GM18498 (cell line): ENCODE measurements around the gene WDR45.

ENCODE experiments used
- ATAC-seq: cut with Tn5 transposase; IDR thresholded peaks from one replicate; pipeline ENCODE4 v1.9.1; 2021; ENCODE audit warnings: mild to moderate bottlenecking, moderate library complexity; ENCODE audit not compliant: unreplicated experiment

The WDR45 gene

DNA sequence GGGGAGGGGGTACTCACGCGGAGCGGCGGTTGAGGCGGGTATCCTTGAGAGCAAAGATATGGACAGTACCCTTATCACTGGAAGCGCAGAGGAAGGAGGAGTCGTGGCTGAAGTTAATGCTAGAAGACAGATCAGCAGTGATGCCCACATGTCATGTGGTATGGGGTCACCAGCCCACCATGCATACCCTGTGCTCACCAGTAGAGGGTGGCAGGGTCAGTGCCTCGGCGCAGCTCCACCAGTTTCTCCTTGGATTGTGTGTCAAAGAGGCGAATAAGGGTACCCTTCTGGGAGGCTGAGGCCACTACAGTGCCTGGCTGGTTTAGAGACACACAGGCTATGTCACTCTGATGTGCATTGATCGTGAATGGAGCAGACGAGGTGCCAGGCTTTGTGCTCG is 4.3 kb downstream of the WDR45 start:
- no peak for ATAC-seq

DNA sequence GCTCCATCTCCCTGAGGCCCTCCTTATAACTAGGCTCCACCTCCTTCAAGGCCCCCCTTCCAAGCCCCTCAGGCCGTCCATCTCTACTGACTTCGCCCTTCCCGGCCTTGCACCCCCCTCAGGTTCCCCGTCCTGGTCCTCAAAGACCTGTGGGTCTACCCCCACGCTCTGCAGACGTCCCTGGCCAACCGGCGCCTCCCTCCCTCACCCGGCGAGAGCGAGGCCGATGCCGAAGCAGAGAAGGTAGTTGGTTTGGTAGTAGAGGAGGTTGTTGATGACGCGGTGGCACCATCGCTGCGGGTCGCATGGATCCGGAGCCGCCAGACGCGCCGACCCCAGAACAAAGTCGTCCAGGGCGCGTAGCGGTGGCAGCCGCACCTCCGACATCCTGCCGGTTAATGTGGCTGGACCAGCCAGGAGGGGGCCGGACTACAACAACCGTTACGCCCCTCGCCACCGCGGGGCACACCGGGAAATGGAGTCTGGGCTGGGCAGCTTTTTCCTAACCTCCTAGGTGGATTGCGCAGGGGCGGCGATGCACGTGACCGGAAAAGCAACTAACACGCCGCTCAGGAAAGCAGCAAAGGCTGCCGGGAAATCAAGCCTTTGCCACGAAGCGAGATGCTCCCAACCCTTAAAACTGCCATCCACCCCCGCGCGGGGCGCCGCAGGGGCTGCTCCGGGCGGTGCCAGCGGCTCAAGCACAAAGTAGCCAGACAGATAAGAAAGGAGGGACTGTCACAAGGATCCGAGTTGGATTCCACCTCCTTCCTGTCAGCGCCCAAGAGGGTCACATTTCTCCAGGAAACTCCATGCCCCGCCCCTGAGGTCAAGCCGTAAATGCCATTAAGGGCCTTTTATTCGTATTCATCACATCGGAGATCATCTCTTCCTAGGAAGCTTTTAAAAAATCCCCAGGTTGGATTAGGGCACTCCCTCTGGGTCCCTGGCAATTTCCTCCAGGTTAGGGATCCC is 5.8 kb downstream of the WDR45 start, which contains the start of gene PRAF2:
PRAF2 (minus strand) TSS at position 402 of the 975 bp plus-strand sequence; CDS start at position 387, 15 bp downstream.
- peak; percentile 94 for ATAC-seq

DNA sequence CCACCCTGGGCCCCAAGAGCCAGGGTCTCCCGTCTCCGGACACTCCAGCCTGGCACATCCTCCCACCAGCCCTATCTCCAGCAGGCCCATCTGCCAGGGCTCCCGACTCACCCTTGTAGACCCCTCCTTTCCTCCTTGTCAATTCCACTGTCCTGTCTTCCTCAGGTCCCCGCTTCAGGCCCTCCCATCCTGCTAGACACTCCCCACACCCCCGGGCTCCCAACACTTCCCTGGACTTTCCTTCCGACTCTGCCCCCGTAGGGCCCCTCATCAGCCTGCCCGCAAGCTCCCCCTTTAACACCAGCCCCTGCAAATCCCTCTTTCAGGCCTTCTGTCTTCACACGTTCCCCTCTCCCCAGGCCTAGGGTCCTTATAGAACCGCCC is 7.0 kb downstream of the WDR45 start:
- ATAC-seq: no peak

DNA sequence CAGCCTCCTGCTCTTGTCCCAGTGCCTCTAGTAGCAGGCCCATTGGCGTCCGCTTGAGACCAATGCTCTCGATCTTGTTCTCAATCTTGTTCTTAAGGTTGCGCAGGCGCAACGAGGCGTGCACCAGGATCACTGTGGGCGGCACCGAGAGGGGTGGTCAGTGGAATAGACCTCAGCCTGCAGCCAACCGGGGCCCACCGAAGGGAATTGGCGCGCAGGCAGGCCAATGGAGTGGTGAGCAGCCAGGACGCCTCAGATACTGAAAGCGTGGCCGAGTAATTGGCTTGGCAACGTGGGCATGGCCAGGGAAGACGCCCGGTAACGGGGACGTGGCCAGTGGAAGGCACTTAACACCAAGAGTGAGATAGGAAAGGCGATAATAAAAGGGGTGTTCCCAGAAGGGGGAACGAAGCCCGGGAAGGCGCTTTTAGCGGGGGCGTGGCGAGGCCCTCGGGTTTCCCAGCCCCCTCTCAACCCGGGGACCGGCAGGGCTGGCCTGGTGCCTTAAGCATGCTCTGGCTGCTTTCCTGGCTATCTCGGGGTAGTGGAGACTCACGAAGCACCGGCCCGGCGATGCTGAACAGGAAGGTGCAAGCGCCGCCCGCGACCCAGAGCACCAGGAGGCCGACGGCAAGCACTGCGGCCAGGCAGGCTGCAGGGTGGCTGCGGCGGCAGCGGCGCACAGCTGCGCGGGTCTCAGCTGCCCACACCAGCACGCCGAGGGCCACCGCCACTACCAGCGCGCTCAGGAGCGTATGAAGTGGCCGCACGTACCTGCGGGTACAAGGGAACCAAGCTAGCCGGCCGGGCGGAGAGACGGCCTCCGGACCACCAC is 7.6 kb downstream of the WDR45 start:
- ATAC-seq: no peak

DNA sequence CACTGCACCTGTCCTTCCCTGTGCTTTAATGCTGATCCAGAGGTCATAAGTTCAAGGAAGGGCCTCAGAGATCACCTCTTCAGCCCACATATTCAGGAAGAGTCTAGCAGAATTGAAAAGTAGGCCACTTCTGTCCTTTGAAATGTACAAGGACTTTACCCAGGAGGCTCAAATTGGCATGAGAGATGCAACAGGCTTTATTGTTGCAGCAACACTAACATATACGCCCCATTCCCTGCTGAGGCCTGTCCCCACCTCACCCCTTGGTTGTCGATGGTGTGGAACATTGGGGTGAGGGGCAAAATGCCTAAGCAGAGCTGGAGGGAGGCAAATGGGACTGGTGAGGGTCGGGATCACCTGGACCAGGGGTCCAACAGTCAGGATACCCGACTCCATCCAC is 8.7 kb downstream of the WDR45 start:
- ATAC-seq: no peak

DNA sequence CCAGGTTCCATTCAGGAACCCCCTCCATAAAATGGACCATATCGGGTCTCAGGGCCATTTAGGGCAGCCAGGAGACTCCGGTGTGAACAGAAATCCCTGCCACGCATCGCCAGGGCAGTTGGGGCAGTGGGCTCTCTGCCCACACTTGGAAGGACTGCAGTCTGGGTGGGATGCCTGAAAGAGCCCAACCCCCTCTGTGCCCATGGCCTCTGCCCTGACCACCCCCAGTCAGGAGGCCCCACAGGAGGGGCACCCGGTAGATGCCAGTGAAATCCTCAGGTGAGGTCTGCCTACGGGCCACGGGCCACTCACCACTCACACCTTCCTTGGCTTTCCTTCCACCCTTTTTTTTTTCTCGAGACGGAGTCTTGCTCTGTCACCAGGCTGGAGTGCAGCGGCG is 10.6 kb downstream of the WDR45 start:
- no peak for ATAC-seq

DNA sequence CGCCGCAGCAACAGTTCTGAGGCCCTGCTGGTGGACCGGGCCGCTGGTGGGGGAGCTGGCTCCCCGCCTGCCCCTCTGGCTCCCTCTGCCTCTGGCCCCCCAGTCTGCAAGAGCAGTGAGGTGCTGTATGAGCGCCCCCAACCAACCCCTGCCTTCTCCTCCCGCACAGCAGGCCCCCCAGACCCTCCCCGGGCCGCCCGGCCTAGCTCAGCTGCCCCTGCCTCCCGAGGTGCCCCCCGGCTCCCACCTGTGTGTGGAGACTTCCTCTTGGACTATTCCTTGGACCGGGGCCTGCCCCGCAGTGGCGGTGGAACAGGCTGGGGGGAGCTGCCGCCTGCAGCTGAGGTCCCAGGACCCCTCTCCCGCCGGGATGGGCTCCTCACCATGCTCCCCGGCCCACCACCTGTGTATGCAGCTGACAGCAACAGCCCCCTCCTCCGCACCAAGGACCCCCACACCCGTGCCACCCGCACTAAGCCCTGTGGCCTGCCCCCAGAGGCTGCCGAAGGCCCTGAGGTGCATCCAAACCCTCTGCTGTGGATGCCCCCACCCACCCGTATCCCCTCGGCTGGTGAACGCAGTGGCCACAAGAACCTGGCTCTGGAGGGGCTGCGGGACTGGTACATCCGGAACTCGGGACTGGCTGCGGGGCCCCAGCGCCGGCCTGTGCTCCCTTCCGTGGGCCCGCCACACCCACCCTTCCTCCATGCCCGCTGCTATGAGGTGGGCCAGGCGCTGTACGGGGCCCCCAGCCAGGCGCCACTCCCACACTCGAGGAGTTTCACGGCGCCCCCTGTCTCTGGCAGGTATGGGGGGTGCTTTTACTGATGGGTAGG is 12.2 kb downstream of the WDR45 start:
- ATAC-seq: no peak

DNA sequence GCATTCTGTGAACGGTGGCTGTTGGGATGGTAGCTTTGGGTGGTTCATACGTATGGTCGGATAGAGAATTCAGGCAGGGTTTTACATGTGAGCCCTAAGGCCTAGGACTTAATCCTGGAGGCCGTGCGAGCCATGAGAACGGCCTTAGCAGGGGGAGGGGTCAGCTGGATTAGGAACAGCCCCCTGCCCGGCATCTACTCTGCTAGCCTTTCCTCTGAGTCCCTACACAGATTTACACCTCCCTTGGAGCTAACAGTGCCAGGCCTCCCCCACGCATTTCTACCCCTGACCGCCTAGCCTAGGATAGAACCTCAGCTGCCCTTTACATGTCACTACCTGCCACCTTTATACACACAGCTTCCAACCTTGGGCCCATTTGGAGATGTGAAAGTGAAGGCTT is 13.0 kb downstream of the WDR45 start:
- no peak for ATAC-seq

DNA sequence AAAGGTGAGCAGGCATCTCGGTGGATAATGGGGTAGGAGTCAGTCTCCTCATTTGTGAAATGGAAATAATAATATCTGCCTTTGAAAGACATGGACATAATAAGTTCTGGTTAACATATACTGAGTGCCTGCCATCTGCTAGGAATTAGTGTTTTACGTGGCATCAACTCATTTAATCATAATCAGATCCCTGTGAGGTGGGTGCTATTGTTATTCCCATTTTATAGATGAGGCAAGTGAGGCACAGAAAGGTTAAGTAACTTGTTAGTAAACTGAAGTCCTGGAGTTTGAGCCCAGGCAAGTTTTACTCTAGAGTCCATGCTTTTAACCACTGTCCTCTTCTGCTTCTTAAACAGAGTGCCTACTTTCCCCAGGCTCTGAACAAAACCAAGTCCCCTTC is 13.4 kb downstream of the WDR45 start:
- no peak for ATAC-seq

DNA sequence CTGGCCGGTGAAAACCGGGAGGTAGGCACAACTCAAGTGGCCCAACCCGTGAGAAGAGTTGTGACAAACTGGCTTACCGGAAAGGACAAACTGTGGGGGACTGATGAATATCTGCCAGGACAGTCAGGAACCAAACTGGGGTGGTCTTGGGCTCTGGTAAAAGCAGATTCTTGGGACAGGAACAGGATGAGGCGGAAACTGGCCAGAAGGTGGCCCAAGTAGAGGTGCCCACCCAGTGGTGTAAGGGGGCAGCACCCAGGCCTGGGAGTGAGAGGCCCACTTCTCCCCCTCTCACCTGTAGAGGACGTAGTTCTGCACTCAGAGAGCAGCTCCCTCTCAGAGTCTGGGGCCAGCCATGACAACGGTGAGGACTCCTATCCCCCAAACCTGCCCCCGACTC is 15.0 kb downstream of the WDR45 start:
- no peak for ATAC-seq

DNA sequence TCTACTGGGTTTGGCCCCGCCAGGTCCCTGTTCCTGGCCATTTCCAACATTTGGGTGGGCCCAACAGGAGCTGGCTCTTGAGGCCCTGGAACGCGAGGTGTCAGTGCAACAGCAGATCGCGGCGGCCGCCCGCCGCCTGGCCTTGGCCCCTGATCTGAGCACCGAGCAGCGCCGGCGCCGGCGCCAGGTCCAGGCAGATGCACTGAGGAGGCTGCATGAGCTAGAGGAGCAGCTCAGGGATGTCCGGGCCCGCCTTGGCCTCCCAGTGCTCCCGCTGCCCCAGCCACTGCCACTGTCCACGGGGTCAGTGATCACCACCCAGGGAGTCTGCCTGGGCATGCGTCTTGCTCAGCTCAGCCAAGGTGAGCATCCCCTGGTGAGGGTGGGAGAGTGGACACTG is 15.4 kb downstream of the WDR45 start:
- ATAC-seq: no peak

DNA sequence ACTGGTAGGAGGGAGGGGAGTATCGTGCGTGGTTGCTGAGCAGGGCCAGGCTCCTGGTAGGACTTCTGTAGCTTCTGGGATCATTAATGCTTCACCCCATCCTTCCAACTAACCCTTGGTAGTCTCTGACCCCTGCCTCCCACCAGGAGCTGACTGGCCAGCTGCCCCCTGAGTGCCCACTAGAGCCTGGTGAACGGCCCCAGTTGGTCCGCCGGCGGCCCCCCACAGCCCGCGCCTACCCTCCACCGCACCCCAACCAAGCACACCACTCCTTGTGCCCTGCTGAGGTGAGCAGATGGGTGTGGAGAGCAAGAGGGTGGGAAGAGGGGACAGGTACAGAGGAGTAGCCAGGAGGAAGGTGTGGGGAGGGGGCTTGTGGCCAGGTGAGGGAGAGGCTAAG is 16.0 kb downstream of the WDR45 start:
- no peak for ATAC-seq

DNA sequence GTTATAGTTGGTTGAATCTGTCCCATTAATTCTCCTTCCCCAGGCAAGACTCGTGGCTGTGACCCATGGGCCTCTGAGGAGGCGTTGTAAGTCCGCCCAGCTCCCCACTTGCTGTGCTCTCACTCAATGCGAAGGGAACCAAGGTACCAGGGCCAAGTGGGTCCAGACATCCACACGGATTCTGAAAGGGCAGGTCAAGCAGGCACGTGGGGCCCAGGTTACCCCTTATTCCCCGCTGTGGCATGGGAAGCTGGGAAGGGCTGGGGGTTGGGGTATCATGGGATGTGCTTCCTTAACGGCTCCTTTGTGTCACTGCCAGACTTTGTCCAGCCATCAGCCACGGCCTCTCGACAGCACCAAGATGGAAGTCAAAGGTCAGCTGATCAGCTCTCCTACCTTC is 17.8 kb downstream of the WDR45 start:
- ATAC-seq: no peak

DNA sequence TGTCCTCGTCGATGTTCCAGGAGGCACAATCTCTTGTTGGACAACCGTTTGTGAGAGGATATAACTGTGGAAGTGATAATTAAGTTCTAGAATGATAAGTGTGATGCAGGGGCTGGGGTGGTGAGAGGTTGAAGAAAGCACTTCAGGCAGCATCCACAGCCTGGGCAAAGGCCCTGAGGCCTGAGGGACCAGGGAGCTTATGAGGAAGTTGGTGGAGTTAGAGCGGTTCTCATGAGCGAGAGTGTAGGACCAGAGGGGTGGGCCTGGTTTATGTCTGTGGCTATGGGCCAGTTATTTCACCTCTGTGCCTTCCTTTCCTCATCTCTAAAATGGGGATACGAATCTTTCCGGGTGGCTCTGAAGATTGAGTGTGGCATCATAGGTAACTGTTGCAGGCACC is 18.2 kb downstream of the WDR45 start:
- no peak for ATAC-seq

DNA sequence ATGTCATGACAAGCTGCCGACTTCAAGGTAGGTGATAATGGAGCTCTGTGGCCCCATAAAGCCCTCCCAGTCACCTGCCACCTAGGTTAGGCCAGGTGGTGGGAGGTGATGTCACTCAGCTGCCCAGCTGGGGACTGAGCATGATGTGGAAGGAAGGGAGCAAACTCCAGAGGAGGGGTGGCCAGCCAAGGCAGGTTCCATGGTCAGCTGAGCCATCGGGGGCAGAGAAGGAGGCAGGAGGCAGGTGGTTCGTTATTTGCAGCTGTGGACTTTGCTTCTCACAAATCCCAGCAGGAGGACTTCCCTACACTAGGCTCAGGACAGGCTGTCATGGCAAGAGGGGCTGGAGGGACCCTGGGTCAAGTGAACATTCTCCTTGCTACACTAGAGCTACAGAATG is 18.8 kb downstream of the WDR45 start:
- ATAC-seq: no peak

DNA sequence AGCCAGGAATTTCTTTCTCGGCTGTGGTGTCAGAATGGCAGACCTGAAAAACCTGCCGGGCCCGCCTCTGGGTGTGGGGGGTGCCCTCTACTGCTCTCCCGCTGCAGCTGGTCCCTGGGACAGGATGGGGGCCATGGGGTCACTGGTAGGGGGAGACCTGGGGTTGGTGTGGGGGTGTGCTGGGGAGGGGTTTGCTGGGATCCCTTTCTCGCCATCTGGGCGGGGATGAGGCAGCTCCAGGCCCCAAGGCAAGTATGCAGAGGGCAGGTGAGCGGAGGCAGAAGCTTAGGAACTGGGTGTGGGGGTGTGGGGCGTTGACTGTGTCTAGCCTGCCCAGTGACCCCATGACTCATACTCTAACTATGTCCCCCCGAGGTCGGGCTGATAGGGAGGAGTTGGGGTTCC is 20.0 kb downstream of the WDR45 start:
- ATAC-seq: no peak

DNA sequence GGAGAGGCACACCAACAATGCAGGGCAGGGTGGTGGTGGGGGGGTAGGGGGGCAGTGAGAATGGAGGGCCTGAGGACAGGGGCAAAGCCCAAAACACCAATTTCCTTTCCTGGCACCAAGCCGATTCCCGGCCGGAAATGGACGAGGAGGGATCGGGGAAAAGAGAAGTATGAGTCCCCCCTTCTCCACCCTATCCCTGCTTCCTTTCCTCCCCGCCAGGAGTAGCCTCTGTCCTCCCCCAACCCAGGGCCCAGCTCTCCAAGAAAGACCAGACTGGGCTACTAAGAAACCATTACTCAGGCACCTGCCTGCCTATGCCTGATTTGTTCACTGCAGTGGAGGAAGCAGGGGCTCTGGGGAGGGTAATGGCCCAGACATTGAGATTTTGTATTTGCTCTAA is 20.5 kb downstream of the WDR45 start:
- ATAC-seq: no peak

DNA sequence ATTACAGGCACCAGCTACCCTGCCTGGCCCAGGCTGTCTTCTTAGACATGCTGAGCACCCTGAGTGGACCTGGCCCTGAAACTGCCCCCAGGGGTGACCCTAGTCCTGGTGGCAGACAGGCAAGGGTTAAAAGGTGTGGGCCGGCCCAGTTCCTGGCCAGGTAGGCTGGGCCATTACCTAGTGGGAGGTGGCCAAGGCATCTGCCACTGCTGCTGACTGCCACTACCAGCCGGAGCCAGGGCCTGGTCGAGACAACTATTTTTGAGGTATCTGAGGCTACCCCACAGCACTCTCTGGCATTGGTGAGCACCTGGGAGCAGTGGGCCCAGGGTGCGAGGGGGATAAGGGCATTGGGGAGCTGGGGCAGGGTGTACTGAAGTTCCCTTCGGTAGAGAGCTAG is 20.9 kb downstream of the WDR45 start, which contains the start of gene CCDC120:
CCDC120 (plus strand) TSS at position 206 of the 400 bp plus-strand sequence. CDS start 3,043 bp downstream, outside the sequence.
- ATAC-seq: no peak

DNA sequence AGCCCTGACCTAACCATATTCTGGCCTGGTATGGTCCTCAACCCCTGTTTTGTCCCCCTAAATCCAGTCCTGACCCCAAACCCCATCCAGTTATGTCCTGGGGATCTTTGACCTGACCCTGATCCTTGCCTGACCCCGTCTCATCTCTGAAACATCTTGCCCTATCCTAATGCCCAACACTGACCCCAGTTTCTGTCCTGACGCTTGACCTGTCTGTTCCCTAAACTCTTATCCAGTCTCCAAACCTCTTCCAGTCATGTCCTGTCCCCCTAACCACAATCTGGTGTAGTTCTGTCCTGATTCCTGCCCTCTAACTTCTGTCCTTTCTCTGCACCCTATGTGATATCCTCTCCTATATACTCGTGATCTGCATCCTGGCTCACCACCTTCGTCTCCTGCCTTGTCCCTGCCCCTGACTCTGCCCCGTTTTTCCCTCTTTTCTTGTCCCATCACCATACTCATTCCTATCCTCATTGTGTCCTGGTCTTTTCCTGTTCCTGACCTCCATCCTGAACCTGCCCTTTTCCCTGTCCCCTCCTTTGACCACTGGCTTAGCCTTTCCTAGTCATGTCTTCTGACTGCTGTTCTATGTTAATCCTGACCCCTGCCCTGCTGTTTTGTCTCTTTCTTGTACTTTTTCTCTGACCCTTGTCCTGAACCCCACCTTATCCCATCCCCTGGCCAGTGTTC is 25.5 kb downstream of the WDR45 start:
- no peak for ATAC-seq
